Esophagus muscularis mucosa (tissue), 4 donors: ENCODE measurements around the gene TSHR.

ENCODE experiments used
- EP300 ChIP-seq: sonication (generic); formaldehyde crosslinking; IDR thresholded peaks from one replicate; pipeline ENCODE4 v1.6.1; 2017; ENCODE audit warnings: antibody characterized with exemption
- POLR2A ChIP-seq: fragments of 450-650 bp; IDR thresholded peaks from one replicate; pipeline ENCODE4 v1.6.1; 2017; ENCODE audit warnings: antibody characterized with exemption, moderate library complexity, mild to moderate bottlenecking, low read depth
- POLR2AphosphoS5 ChIP-seq, 2 donors: sonication (generic); formaldehyde crosslinking; IDR thresholded peaks; one replicate each; pipeline ENCODE4 v1.6.1; 2017; ENCODE audit warnings: antibody characterized with exemption in 2 of 2
- TF ChIP-seq, protein P1 (sequence below), 3 experiments: fragments of 200-600 bp in 2 of 3; fragments of 450-650 bp in 1 of 3; sonication (generic) in 2 of 3; IDR thresholded peaks; one replicate each; pipeline ENCODE4 v1.5.1; 2017 to 2019; ENCODE audit warnings: antibody characterized with exemption in 3 of 3, mild to moderate bottlenecking in 2 of 3, moderate library complexity in 1 of 3

DNA sequence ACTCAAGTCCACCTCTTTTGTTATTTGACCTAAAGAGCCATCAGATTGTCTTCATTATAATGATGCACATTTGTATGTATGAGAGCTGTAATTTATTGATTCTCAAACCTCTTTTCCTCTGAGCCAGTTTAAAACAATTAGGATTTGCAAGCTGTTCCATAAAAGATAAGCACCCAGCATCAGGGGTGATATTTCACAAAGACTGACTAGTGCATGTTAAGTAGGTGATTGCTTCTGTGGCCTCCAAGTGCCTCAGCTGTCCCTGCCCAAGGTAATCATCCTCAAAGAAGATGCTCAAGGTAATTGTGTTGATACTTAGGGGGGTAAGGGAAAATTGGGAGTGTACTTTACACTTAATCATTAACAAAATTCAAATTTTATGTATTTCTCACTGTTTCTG is 32.1 kb upstream of the TSHR start:
- no peak for TF ChIP-seq POLR2AphosphoS5 (IDR thresholded peaks at IDR 0.05)
- no peak for TF ChIP-seq POLR2A
- TF ChIP-seq, protein P1, sequence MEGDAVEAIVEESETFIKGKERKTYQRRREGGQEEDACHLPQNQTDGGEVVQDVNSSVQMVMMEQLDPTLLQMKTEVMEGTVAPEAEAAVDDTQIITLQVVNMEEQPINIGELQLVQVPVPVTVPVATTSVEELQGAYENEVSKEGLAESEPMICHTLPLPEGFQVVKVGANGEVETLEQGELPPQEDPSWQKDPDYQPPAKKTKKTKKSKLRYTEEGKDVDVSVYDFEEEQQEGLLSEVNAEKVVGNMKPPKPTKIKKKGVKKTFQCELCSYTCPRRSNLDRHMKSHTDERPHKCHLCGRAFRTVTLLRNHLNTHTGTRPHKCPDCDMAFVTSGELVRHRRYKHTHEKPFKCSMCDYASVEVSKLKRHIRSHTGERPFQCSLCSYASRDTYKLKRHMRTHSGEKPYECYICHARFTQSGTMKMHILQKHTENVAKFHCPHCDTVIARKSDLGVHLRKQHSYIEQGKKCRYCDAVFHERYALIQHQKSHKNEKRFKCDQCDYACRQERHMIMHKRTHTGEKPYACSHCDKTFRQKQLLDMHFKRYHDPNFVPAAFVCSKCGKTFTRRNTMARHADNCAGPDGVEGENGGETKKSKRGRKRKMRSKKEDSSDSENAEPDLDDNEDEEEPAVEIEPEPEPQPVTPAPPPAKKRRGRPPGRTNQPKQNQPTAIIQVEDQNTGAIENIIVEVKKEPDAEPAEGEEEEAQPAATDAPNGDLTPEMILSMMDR (IDR thresholded peaks at IDR 0.05), result no peak
- TF ChIP-seq EP300, result no peak
